Hypothalamus (tissue), 51 donors: ENCODE results near the gene CAVIN3.

Experiments used
- DNase-seq, 51 donors: peaks; one replicate each; lab custom pipeline; 2025; lab: John Stamatoyannopoulos, UW

The CAVIN3 gene

DNA sequence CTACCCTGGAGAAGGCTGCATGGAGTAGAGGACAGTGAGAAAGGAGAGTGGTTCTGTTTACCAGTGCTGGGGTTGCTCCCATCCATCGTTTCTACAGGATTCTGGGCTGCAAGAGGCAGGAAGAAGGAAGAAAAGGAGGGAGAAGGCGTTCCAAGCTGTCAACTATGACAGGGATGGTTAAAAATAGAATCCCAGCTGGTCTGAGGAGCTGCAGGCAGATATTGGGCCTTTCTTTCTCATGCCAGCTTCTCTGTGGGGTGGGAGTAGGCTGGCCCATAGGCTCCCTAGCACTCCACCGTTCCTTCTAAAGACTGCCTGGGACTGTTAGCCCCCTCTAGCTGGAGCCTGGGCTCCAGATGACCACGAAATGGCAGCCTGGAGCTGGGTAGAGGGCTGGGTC lies 47.1 kb downstream of the CAVIN3 start:
- peak in 1 of 51 donors; percentile 32 for DNase-seq

DNA sequence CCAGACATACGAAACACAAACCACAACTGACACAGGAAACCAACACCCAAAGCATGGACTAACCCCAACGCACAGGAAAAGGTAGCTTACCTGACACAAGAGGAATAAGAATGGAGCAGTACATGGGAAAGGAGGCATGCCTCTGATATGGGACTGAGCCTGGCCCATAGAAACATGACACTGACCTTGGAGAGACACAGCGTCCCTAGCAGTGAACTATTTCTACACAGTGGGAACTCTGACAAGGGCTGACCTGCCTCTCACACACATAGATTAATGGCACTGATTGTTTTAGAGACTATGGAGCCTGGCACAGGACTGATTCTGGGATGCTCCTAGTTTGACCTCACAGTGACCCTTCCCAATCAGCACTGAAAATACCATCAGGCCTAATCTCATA lies 48.7 kb downstream of the CAVIN3 start:
- DNase-seq, result no peak

DNA sequence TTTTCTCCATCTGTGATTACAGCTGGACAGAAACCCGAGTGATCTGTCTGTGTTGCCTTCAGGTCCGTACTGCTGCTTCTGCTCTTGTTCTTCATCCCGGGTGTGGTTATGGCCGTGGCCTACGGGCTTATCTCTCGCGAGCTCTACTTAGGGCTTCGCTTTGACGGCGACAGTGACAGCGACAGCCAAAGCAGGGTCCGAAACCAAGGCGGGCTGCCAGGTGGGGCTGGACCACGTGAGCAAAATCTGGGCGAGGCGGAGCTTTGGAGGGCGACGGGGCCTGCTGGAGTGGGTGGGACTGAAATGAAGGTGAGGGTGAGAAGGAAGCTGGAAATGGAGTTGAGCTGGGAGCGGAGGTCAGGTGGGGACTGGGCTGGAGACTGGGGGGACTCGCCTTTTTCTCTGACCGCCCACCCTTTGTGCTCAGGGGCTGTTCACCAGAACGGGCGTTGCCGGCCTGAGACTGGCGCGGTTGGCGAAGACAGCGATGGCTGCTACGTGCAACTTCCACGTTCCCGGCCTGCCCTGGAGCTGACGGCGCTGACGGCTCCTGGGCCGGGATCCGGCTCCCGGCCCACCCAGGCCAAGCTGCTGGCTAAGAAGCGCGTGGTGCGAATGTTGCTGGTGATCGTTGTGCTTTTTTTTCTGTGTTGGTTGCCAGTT lies 49.6 kb downstream of the CAVIN3 start:
- DNase-seq, result no peak

DNA sequence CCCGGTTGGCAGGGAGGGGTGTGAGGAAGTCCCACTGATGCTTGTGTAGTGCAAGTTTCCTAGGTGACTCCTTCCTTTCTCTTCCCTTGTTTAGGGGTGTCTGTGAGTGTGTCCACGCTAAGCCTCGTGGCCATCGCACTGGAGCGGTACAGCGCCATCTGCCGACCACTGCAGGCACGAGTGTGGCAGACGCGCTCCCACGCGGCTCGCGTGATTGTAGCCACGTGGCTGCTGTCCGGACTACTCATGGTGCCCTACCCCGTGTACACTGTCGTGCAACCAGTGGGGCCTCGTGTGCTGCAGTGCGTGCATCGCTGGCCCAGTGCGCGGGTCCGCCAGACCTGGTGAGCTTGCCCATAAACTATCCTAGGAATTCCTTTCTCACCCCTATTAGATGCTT lies 50.3 kb downstream of the CAVIN3 start:
- no peak for DNase-seq
